Gastroesophageal sphincter (tissue), 4 donors: Measurements from ENCODE around the gene SLCO3A1. TPM values are rescaled to one million over a fixed set of nuclear protein-coding genes. Genes with fewer than 3 reads are reported as not detected.
A peak's percentile ranks its signal among the peaks of the same experiment; 100 is the strongest.

Experiments used
- ATAC-seq: fragments of 150-250 bp; one replicate; pipeline ENCODE4 v1.9.1; 2016; ENCODE audit warnings: mild to moderate bottlenecking, moderate library complexity
- H3K27ac ChIP-seq, 4 donors: fragments of 200-600 bp; sonication (generic) in 3 of 4; 1 replicate in 3 of 4; 2 replicates in 1 of 4; pipeline ENCODE4 v1.5.1; 2016 to 2019
- H3K27me3 ChIP-seq: fragments of 200-600 bp; sonication (generic); one replicate; pipeline ENCODE4 v1.5.1; 2019
- H3K36me3 ChIP-seq, 2 donors: fragments of 200-600 bp; sonication (generic); one replicate each; pipeline ENCODE4 v1.5.1; 2019; ENCODE audit warnings: control low read depth in 1 of 2
- H3K4me1 ChIP-seq, 3 donors: fragments of 200-600 bp; sonication (generic); 1 replicate in 2 of 3; 2 replicates in 1 of 3; pipeline ENCODE4 v1.5.1; 2016 to 2019; ENCODE audit warnings: control low read depth in 2 of 3
- H3K4me3 ChIP-seq, 2 donors: fragments of 200-600 bp; sonication (generic); one replicate each; pipeline ENCODE4 v1.5.1; 2019; ENCODE audit warnings: mild to moderate bottlenecking in 1 of 2, moderate library complexity in 1 of 2
- H3K9me3 ChIP-seq, 3 donors: fragments of 200-600 bp; sonication (generic); one replicate each; pipeline ENCODE4 v1.5.1; 2017 to 2019; ENCODE audit warnings: control low read depth in 2 of 3
- EP300 ChIP-seq: sonication (generic); formaldehyde crosslinking; IDR thresholded peaks from one replicate; pipeline ENCODE4 v1.6.1; 2017; ENCODE audit warnings: antibody characterized with exemption, mild to moderate bottlenecking
- POLR2A ChIP-seq, 2 donors: fragments of 450-650 bp; IDR thresholded peaks; one replicate each; pipeline ENCODE4 v1.6.1; 2017; ENCODE audit warnings: antibody characterized with exemption in 2 of 2, mild to moderate bottlenecking in 2 of 2, moderate library complexity in 1 of 2
- POLR2AphosphoS5 ChIP-seq: sonication (generic); formaldehyde crosslinking; IDR thresholded peaks from one replicate; pipeline ENCODE4 v1.6.1; 2017; ENCODE audit warnings: antibody characterized with exemption
- WGBS, 2 donors: methylation state at CpG; one replicate each; pipeline ENCODE4 v1.1.5; 2018; ENCODE audit warnings: low coverage in 1 of 2; 5-methylcytosine and 5-hydroxymethylcytosine counted together
- total RNA-seq, 4 donors: library from RNA; depleted of rRNA; stranded (reverse); fragments of >200 nt; gene quantifications; one replicate each; pipeline ENCODE4 v1.1.0, GENCODE V29; 2016
- TF ChIP-seq, protein P1 (sequence below), 4 experiments: fragments of 200-600 bp in 2 of 4; fragments of 450-650 bp in 2 of 4; sonication (generic) in 1 of 4; IDR thresholded peaks; one replicate each; pipeline ENCODE4 v1.5.1; 2017 to 2019; ENCODE audit warnings: antibody characterized with exemption in 4 of 4, mild to moderate bottlenecking in 2 of 4, moderate library complexity in 2 of 4

SLCO3A1 gene
- total RNA-seq, 4 donors from 2014 or later, result 10.1 to 14.4 (median 12.1) TPM

DNA sequence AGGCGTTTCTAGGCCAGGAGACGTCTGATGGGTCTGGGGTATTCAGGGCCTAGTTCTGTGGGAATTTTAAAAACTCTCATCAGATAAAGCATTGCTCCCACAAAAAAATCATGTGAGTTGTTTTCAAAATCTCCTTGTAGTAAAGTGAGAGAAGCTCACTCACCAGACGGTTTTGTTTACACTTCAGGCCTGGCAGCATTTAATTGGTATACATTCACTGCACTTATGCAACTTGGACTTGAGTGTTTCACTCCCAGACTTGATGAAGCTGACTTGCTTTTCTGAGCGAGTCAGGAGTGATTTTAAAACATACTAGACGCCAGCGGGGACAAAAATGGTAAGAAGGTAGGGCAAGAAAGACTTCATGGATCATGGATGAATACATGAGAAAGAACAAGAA lies 75.2 kb downstream of the SLCO3A1 start:
- Histone ChIP-seq H3K4me3 (no peak overlapping the region), H3K36me3 (no peaks in the 10 kb centered on the region), H3K9me3 (no peaks in the 10 kb centered on the region), H3K27ac (peak overlapping the region in 2 of 4 donors; percentile 7 to 22), H3K4me1 (peaks cover 0 to 55% (median 23%) of the 10 kb centered on the region in 3 donors), H3K27me3 (no peaks in the 10 kb centered on the region)
- TF ChIP-seq EP300 (no peak), POLR2AphosphoS5 (no peak), POLR2A (IDR thresholded peaks at IDR 0.05) (no peak)
- TF ChIP-seq, protein P1, sequence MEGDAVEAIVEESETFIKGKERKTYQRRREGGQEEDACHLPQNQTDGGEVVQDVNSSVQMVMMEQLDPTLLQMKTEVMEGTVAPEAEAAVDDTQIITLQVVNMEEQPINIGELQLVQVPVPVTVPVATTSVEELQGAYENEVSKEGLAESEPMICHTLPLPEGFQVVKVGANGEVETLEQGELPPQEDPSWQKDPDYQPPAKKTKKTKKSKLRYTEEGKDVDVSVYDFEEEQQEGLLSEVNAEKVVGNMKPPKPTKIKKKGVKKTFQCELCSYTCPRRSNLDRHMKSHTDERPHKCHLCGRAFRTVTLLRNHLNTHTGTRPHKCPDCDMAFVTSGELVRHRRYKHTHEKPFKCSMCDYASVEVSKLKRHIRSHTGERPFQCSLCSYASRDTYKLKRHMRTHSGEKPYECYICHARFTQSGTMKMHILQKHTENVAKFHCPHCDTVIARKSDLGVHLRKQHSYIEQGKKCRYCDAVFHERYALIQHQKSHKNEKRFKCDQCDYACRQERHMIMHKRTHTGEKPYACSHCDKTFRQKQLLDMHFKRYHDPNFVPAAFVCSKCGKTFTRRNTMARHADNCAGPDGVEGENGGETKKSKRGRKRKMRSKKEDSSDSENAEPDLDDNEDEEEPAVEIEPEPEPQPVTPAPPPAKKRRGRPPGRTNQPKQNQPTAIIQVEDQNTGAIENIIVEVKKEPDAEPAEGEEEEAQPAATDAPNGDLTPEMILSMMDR (IDR thresholded peaks at IDR 0.05), result no peak
- WGBS, 2 donors, result 75 to 83% methylated on average over 4 to 6 of the region's 6 CpGs
- ATAC-seq, result no peak

DNA sequence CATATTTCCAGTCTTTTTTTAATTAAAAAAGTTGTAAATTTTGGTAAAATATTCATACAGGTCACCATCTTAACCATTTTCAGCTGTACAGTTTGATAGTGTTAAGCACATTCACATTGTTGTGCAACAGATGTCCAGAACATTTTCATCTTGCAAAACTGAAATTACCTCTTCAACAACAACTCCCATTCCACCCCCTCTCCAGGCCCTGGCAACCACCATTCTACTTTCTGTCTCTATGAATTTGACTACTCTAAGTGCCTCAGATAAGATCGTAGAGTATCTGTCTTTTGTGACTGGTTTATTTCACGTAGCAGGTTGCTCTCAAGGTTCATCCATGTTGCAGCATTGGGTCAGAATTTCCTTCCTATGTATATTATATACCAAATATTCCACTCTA lies 76.0 kb downstream of the SLCO3A1 start:
- ATAC-seq, result peak; percentile 78
- Histone ChIP-seq H3K27ac (peak overlapping the region in 2 of 4 donors; percentile 22 to 34), H3K27me3 (no peaks in the 10 kb centered on the region), H3K4me1 (peaks cover 0 to 47% (median 23%) of the 10 kb centered on the region in 3 donors), H3K36me3 (no peaks in the 10 kb centered on the region), H3K9me3 (no peaks in the 10 kb centered on the region), H3K4me3 (no peak overlapping the region)
- TF ChIP-seq POLR2A (IDR thresholded peaks at IDR 0.05), result no peak
- no peak for TF ChIP-seq POLR2AphosphoS5
- TF ChIP-seq, protein P1 (IDR thresholded peaks at IDR 0.05), result no peak
- TF ChIP-seq EP300, result no peak
- 81 to 92% methylated on average over 2 of the region's 2 CpGs for WGBS, 2 donors

DNA sequence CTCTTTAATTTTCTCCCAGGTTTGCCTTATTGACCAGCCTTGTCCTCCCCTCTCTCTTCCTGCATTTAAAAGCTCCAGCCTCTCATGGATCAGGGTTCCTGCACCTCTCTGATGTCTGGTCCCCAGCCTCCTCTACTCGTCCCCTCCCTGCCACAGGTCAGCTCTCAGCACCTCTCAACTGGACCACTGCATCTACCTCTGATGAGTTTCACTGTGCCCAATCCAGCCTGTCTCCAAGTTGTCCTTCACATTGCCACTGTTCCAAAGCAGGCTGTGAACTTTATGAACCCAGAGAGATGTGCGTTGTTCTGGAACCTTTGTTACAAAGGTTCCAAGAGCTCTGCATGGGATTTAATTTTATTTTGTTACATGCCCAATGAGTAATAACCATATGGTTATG lies 76.6 kb downstream of the SLCO3A1 start:
- H3K36me3 ChIP-seq, result no peaks in the 10 kb centered on the region
- no peak for ATAC-seq
- 80 to 100% methylated on average over 2 of the region's 2 CpGs for WGBS, 2 donors
- peak overlapping the region in 1 of 4 donors; percentile 34 for H3K27ac ChIP-seq
- TF ChIP-seq, protein P1 (IDR thresholded peaks at IDR 0.05), result no peak
- TF ChIP-seq POLR2AphosphoS5, result no peak
- no peak for TF ChIP-seq EP300
- no peak for TF ChIP-seq POLR2A (IDR thresholded peaks at IDR 0.05)
- no peaks in the 10 kb centered on the region for H3K27me3 ChIP-seq
- peaks cover 0 to 42% (median 23%) of the 10 kb centered on the region in 3 donors for H3K4me1 ChIP-seq
- H3K9me3 ChIP-seq, result no peaks in the 10 kb centered on the region
- H3K4me3 ChIP-seq, result no peak overlapping the region

DNA sequence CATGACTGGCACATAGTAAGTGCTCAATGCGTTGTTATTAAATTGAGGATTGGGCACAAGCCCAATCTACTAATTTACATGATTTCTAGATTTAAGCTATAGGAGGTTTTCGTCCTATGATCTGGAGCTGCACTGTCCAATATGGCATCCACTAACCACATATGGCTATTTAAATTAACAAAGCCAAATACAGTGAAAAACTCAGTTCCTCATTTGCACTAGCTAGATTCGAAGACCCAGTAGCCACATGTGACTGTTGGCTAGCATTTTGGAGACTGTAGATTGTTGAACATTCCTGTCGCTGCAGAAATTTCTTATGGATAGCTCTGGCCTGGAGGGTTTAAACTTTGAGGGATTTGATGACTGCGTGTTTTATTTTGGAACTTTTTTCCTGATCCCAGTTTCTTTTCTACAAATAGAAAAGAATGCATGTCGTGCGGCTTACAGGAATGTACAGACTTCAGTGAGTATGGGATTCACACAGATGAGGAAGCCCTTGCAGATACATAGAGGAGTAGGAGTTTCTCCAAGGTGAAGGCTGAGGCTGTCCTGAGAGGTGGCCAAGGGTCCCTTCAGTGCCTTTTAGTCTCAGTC lies 82.8 kb downstream of the SLCO3A1 start:
- peak overlapping the region in 1 of 4 donors; percentile 17 for H3K27ac ChIP-seq
- H3K4me1 ChIP-seq, result peaks cover 0 to 43% (median 3%) of the 10 kb centered on the region in 3 donors
- ATAC-seq, result no peak
- no peak overlapping the region for H3K4me3 ChIP-seq
- no peak for TF ChIP-seq POLR2A (IDR thresholded peaks at IDR 0.05)
- TF ChIP-seq POLR2AphosphoS5, result no peak
- TF ChIP-seq EP300, result no peak
- TF ChIP-seq, protein P1 (IDR thresholded peaks at IDR 0.05), result no peak
- H3K27me3 ChIP-seq, result no peaks in the 10 kb centered on the region
- 69 to 73% methylated on average over 7 of the region's 7 CpGs for WGBS, 2 donors
- no peaks in the 10 kb centered on the region for H3K36me3 ChIP-seq
- H3K9me3 ChIP-seq, result no peaks in the 10 kb centered on the region

DNA sequence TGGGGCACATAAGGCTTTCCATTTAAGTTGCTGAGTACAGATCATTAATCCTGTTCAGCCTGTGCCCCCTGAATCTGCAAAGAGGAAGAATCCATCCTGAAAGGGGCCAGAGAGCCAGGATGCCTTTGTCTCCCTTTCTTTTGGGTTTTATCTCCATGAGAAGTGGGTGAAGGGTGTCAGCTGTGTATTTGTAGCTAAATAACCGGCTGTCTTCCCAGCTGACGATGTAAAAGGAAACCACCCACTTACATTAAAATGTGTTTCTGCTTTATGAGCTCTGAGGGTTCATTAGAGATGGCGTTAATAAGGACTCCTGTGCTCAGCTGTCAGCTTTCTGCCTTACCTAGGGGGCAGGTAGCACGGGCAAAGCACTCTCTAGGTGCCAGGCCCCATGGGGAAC lies 83.4 kb downstream of the SLCO3A1 start:
- H3K27me3 ChIP-seq, result no peaks in the 10 kb centered on the region
- peak overlapping the region in 1 of 4 donors; percentile 17 for H3K27ac ChIP-seq
- no peaks in the 10 kb centered on the region for H3K36me3 ChIP-seq
- no peaks in the 10 kb centered on the region for H3K9me3 ChIP-seq
- 20 to 63% methylated on average over 2 of the region's 4 CpGs for WGBS, 2 donors
- TF ChIP-seq, protein P1 (IDR thresholded peaks at IDR 0.05), result no peak
- TF ChIP-seq POLR2AphosphoS5 (no peak), EP300 (no peak), POLR2A (IDR thresholded peaks at IDR 0.05) (no peak)
- H3K4me1 ChIP-seq, result peaks cover 0 to 48% (median 3%) of the 10 kb centered on the region in 3 donors
- no peak overlapping the region for H3K4me3 ChIP-seq
- ATAC-seq, result no peak
